ENCODE data around the gene SYTL1.

Gene SYTL1

GRCh38 chr1:27363766-27364695, 22.2 kb downstream of the SYTL1 start:
- no peak overlapping the region for H3K4me3 ChIP-seq (replicated peaks; ENCODE audit: low read depth, low read length)
- DNase-seq (ENCODE audit: low read depth) = no peak
- no peak for TF ChIP-seq CTCF (IDR thresholded peaks at IDR 0.05; ENCODE audit: low read length, missing control alignments)

GRCh38 chr1:27364696-27365371, 23.0 kb downstream of the SYTL1 start:
- TF ChIP-seq CTCF (IDR thresholded peaks at IDR 0.05; ENCODE audit: low read length, missing control alignments) = no peak
- H3K4me3 ChIP-seq (replicated peaks; ENCODE audit: low read depth, low read length) = peak overlapping the region; percentile 78
- no peak for DNase-seq (ENCODE audit: low read depth)

- H3K4me3 ChIP-seq (replicated peaks; ENCODE audit: low read depth, low read length) = peak overlapping the region; percentile 78
- peak; percentile 92 for DNase-seq (ENCODE audit: low read depth)
- TF ChIP-seq CTCF (IDR thresholded peaks at IDR 0.05; ENCODE audit: low read length, missing control alignments) = no peak
Observed at GRCh38 chr1:27365372-27366112, 23.7 kb downstream of the SYTL1 start.

- peak overlapping the region; percentile 78 for H3K4me3 ChIP-seq (replicated peaks; ENCODE audit: low read depth, low read length)
- TF ChIP-seq CTCF (IDR thresholded peaks at IDR 0.05; ENCODE audit: low read length, missing control alignments) = no peak
- peak; percentile 68 for DNase-seq (ENCODE audit: low read depth)
Observed at GRCh38 chr1:27366113-27366410, 24.2 kb downstream of the SYTL1 start.

GRCh38 chr1:27366411-27367159, 24.8 kb downstream of the SYTL1 start, which contains the start of gene MAP3K6:
TSS of gene MAP3K6 (minus strand) at chr1:27366961. CDS start at chr1:27366597, 364 bp downstream.
- DNase-seq (ENCODE audit: low read depth) = peak; percentile 74
- peak; percentile 4 for TF ChIP-seq CTCF (IDR thresholded peaks at IDR 0.05; ENCODE audit: low read length, missing control alignments)
- peak within 1 kb of the TSS; percentile 78 for H3K4me3 ChIP-seq (replicated peaks; ENCODE audit: low read depth, low read length)

- no peak for TF ChIP-seq CTCF (IDR thresholded peaks at IDR 0.05; ENCODE audit: low read length, missing control alignments)
- peak overlapping the region; percentile 78 for H3K4me3 ChIP-seq (replicated peaks; ENCODE audit: low read depth, low read length)
- no peak for DNase-seq (ENCODE audit: low read depth)
Observed at GRCh38 chr1:27367160-27367650, 25.4 kb downstream of the SYTL1 start.
